HFFc6 (cell line): ENCODE data around the gene ZC3H6. TPM values are rescaled to one million over a fixed set of nuclear protein-coding genes. Genes with fewer than 3 reads are reported as not detected.

Experiments used
- DNase-seq: peaks from one replicate; pipeline ENCODE4 v3.0.0-alpha.2; 2018
- H3K27ac Mint-ChIP-seq: 2 replicates; pipeline ENCODE4 v1.8.0; 2020; ENCODE audit warnings: mild to moderate bottlenecking, mixed read lengths
- H3K27me3 Mint-ChIP-seq: 2 replicates; pipeline ENCODE4 v1.8.0; 2021; ENCODE audit warnings: mild to moderate bottlenecking, moderate library complexity, mixed read lengths; ENCODE audit not compliant: insufficient read depth
- H3K36me3 Mint-ChIP-seq: 2 replicates; pipeline ENCODE4 v1.8.0; 2021; ENCODE audit warnings: low read depth, mixed read lengths
- H3K4me1 Mint-ChIP-seq: 2 replicates; pipeline ENCODE4 v1.8.0; 2020; ENCODE audit warnings: low read depth, mixed read lengths
- H3K4me3 Mint-ChIP-seq: 2 replicates; pipeline ENCODE4 v1.8.0; 2020; ENCODE audit warnings: mild to moderate bottlenecking, moderate library complexity, mixed read lengths
- H3K9me3 Mint-ChIP-seq: 2 replicates; pipeline ENCODE4 v1.8.0; 2020; ENCODE audit warnings: mild to moderate bottlenecking, mixed read lengths
- CTCF ChIP-seq: fragments of 200-600 bp; sonication (generic); IDR thresholded peaks from 2 replicates; pipeline ENCODE4 v1.5.0; 2021; ENCODE audit warnings: antibody characterized with exemption, mild to moderate bottlenecking
- total RNA-seq, 6 experiments: library from RNA; stranded (reverse); fragmentation: NEBNext Ultra II Directional; extraction: Animal tissue kit (Norgen Biotek cat#: 25700); gene quantifications; 2 replicates in 1 of 6; 3 replicates in 5 of 6; pipeline ENCODE4 v1.2.3, GENCODE V29; 2021

The ZC3H6 gene
- total RNA-seq, 6 experiments from 2014 or later, result 3.8 to 6.1 (median 5.0) TPM

GRCh38 chr2:112304298-112304941 lies 29.0 kb downstream of the ZC3H6 start:
- TF ChIP-seq CTCF, result no peak
- Mint-ChIP-seq H3K4me1 (peaks cover 27% of the 10 kb centered on the region), H3K36me3 (peaks cover 6% of the 10 kb centered on the region)

GRCh38 chr2:112305132-112305531 lies 29.7 kb downstream of the ZC3H6 start:
- no peaks in the 10 kb centered on the region for H3K9me3 Mint-ChIP-seq
- H3K27ac Mint-ChIP-seq, result no peak overlapping the region
- peaks cover 27% of the 10 kb centered on the region for H3K4me1 Mint-ChIP-seq
- peaks cover 6% of the 10 kb centered on the region for H3K36me3 Mint-ChIP-seq
- no peak overlapping the region for H3K4me3 Mint-ChIP-seq
- no peak for DNase-seq
- no peaks in the 10 kb centered on the region for H3K27me3 Mint-ChIP-seq
- TF ChIP-seq CTCF, result no peak

More at GRCh38 chr2:112304298-112304941, 29.0 kb downstream of the ZC3H6 start:
- DNase-seq, result no peak
- no peaks in the 10 kb centered on the region for H3K27me3 Mint-ChIP-seq
- no peak overlapping the region for H3K4me3 Mint-ChIP-seq
- H3K27ac Mint-ChIP-seq, result no peak overlapping the region
- no peaks in the 10 kb centered on the region for H3K9me3 Mint-ChIP-seq

- Mint-ChIP-seq H3K27ac (no peak overlapping the region), H3K4me3 (no peak overlapping the region), H3K27me3 (no peaks in the 10 kb centered on the region), H3K9me3 (no peaks in the 10 kb centered on the region), H3K4me1 (no peaks in the 10 kb centered on the region; the same call in 1 of the 2 replicates), H3K36me3 (no peaks in the 10 kb centered on the region)
- no peak for TF ChIP-seq CTCF
- DNase-seq, result no peak
These were observed 35.5 kb downstream of the ZC3H6 start for GRCh38 chr2:112310906-112311305.

GRCh38 chr2:112311932-112312331 lies 36.5 kb downstream of the ZC3H6 start:
- no peaks in the 10 kb centered on the region for H3K36me3 Mint-ChIP-seq
- no peak for TF ChIP-seq CTCF
- no peak for DNase-seq
- no peak overlapping the region for H3K4me3 Mint-ChIP-seq
- H3K9me3 Mint-ChIP-seq, result no peaks in the 10 kb centered on the region
- H3K4me1 Mint-ChIP-seq, result no peaks in the 10 kb centered on the region; the same call in 1 of the 2 replicates
- no peaks in the 10 kb centered on the region for H3K27me3 Mint-ChIP-seq
- no peak overlapping the region for H3K27ac Mint-ChIP-seq

- no peak for DNase-seq
- Mint-ChIP-seq H3K4me1 (peaks cover 5% of the 10 kb centered on the region), H3K9me3 (no peaks in the 10 kb centered on the region), H3K4me3 (no peak overlapping the region), H3K36me3 (no peaks in the 10 kb centered on the region), H3K27me3 (no peaks in the 10 kb centered on the region), H3K27ac (no peak overlapping the region)
- TF ChIP-seq CTCF, result no peak
These were observed 37.4 kb downstream of the ZC3H6 start for GRCh38 chr2:112312821-112313220.
